ENCODE results near the gene PVRIG. TPM values are rescaled to one million over a fixed set of nuclear protein-coding genes. Genes with fewer than 3 reads are reported as not detected.

Gene PVRIG
- total RNA-seq, 2 experiments from 2014 or later, result 45.2 to 63.2 TPM

Other genes with a start within 250 kb of the PVRIG start
- gene AZGP1, start 243.9 kb upstream of the PVRIG start, total RNA-seq, result not detected
- 10 to 100 TPM; 55.5 to 58.6 TPM for gene ZKSCAN1, start 204.4 kb upstream of the PVRIG start, total RNA-seq
- 1 to 10 TPM; 5.6 to 7.9 TPM for gene ZSCAN21, start 170.2 kb upstream of the PVRIG start, total RNA-seq
- gene ZNF3, start 138.2 kb upstream of the PVRIG start, total RNA-seq, result 10 to 100 TPM; 21.2 to 24.1 TPM
- 10 to 100 TPM; 81.2 to 90.8 TPM for gene COPS6, start 131.0 kb upstream of the PVRIG start, total RNA-seq
- gene MCM7, start 118.6 kb upstream of the PVRIG start, total RNA-seq, result 100 to 1,000 TPM; 405 to 409 TPM
- gene AP4M1, start 118.3 kb upstream of the PVRIG start, total RNA-seq, result 10 to 100 TPM in 1 of 2 experiments, 1 to 10 TPM in 1; 9.9 to 10.6 TPM
- 10 to 100 TPM; 70.4 to 71.4 TPM for gene TAF6, start 100.6 kb upstream of the PVRIG start, total RNA-seq
- 10 to 100 TPM; 27.3 to 28.0 TPM for gene CNPY4, start 100.3 kb upstream of the PVRIG start, total RNA-seq
- 1 to 10 TPM; 5.6 to 7.5 TPM for gene MBLAC1, start 93.0 kb upstream of the PVRIG start, total RNA-seq
- gene LAMTOR4, start 71.0 kb upstream of the PVRIG start, total RNA-seq, result 100 to 1,000 TPM; 119 to 151 TPM
- gene TRAPPC14, start 61.2 kb upstream of the PVRIG start, total RNA-seq, result 10 to 100 TPM; 36.8 to 43.5 TPM
- gene GAL3ST4, start 51.3 kb upstream of the PVRIG start, total RNA-seq, result 1 to 10 TPM in 1 of 2 experiments, under 1 TPM in 1; 0.61 to 1.4 TPM
- gene GPC2, start 42.6 kb upstream of the PVRIG start, total RNA-seq, result 1 to 10 TPM; 2.9 to 6.2 TPM
- 10 to 100 TPM in 1 of 2 experiments, 1 to 10 TPM in 1; 8.1 to 20.2 TPM for gene STAG3, start 42.0 kb upstream of the PVRIG start, total RNA-seq
- gene SPDYE3, start 87.8 kb downstream of the PVRIG start, total RNA-seq, result not detected
- 10 to 100 TPM; 46.0 to 67.8 TPM for gene PILRB, start 138.2 kb downstream of the PVRIG start, total RNA-seq
- gene PILRA, start 153.5 kb downstream of the PVRIG start, total RNA-seq, result 1 to 10 TPM; 1.3 to 3.4 TPM
- 1 to 10 TPM; 2.6 to 3.3 TPM for gene ZCWPW1, start 208.8 kb downstream of the PVRIG start, total RNA-seq
- 10 to 100 TPM; 42.4 to 50.2 TPM for gene MEPCE, start 209.9 kb downstream of the PVRIG start, total RNA-seq
- 100 to 1,000 TPM in 1 of 2 experiments, 10 to 100 TPM in 1; 77.6 to 101 TPM for gene PPP1R35, start 216.5 kb downstream of the PVRIG start, total RNA-seq
- gene SPACDR, start 244.3 kb downstream of the PVRIG start, total RNA-seq, result 1 to 10 TPM; 3.8 to 5.0 TPM